ENCODE results near the gene HIF3A.

Gene HIF3A

DNA sequence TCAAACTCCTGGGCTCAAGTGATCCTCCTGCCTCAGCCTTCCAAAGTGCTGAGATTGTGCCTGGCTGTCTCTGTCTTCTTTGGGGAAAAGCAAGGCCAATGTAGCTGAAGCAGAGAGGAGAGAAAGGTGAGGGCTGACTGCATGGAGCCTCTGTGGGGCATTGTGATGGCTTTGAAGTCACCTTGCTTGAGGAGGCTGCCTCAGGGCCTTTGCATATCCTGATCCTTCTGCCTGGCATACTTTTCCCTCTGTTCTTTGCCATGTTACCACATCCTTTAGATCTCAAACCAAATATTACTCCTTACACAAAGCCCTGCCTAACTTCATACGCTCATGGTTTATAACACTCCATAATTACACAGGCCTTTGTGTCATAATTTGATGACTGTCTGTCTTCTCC is 40.6 kb downstream of the HIF3A start:
- no peak for DNase-seq

DNA sequence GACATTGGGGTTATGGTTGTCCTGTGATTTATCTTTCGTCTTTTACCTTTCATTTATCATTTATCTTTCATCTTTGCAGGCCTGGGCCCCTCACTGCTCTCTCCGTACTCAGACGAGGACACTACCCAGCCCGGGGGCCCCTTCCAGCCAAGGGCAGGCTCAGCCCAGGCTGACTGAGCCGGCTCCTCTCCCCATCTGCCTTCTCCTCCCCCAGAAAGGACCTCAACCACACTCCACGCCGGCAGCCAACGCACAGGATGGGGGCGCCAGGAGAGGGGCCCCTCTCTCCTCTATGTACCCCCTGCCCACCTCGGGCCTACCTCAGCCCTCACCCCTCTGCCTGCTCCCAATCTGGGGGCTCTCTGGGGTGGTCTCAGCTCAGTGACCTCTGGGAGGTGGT is 42.6 kb downstream of the HIF3A start:
- no peak for DNase-seq

DNA sequence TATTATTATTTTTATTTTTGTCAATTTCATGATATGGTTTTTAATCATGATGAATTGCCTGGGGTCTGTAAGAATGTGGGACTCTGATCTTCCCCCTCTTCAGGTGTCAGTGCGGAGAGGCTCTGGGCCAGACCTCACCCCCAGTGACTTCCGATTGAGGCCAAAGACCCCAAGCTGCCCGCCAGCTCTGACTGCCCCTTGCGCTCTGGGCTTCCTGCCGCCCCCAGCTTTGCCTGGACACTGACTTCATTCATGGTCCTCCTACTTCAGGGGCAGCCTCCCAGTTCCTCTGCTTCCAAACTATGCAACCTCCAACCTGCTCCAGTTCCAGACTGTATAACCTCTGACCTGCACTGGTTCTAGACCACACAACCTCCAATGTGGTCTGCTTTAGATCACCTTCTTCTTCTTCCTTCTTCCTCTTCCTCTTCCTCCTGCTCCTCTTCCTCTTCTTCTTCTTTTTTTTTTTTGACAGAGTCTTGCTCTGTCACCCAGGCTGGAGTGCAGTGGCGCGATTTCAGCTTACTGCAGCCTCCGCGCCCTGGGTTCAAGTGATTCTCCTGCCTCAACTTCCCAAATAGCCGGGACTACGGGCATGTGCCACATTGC is 43.3 kb downstream of the HIF3A start:
- no peak for DNase-seq

DNA sequence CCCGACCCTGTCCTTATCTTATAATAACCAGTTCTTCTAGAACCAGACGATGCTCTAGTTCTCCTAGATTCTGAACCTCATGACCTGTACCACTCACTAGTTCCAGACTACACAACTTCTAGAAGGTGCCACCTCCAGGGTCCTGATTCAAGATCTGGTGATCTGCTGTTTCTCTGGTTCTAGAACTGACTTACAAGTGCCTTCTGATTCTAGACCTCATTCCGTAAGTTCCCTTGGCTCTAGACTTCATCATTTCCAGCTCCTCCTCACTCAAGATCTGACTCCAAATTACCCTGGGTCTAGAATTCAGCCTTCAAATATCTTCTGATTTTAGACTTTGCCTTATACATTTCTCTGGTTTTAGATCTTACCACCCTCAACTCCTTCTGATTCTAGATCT is 45.1 kb downstream of the HIF3A start:
- DNase-seq: no peak

DNA sequence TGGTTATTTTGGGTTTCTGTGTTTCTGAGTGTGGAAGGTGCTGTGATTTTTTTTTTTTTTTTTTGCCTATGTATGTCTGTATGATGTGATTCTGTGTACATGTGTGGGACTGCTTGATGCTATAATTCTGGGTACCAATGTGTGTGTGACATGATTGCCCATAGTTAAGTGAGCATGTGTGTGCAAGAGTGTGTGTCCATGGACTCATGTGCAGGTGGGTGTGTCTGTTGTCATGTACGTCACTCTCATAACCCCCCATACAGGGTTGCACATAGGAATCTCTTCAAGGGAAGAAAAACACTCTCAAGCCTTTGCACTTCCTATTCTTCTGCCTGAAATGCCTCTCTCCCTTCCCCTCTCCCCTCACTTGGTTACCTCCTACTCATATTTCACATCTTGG is 47.5 kb downstream of the HIF3A start:
- DNase-seq: no peak

DNA sequence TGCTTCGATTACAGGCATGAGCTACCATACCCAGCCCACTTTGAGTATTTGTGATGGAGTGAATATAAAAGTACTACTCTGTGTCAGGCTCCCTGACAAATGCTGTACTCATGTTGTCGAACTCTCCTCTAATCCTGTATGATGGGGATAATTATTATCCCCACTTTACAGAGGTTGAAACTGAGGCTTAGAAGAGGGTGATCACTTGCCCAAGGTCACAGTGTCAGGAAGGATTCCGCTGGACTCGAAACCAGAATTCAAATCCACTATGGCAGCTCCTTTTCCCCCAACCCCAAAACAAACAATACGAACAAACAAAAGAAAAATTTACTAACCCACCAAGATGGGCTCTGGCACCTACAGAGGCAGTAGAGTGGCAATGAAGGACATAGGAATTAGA is 48.3 kb downstream of the HIF3A start:
- DNase-seq: no peak

DNA sequence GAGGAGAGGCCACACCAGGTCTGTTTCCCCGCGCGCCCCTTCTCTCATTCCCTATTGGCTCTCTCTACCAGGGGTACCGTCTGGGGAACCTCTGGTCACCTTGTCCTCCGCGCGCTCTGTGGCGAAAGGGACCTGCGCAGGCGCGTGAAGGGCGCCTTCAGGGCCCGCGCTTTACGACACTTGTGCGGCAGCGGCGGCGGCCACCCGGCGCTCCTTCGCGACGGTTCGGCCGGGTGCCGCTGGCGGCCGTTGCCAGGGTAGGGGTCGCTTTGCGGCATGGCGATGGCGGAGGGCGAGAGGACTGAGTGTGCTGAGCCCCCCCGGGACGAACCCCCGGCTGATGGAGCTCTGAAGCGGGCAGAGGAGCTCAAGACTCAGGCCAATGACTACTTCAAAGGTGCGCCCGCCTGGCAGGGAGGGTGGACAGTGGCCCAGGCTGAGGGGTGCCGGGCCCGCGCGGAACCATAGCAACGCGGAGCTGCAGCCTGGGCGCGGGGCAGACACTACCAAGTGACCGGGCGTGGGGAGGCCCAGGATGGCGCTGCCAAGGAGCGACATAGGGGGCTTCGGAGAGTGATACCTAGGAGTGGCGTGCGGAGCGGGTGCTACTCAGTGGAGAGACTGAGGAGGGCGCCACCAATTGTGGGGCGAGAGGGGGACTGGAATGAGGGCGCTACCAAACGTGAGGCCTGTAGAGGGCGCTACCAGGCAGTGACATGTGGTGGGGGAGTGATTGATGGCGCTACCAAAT is 50.2 kb downstream of the HIF3A start, which contains the start of gene PPP5C:
TSS of gene PPP5C (plus strand) at position 267 of the 751 bp plus-strand sequence. CDS start at position 277, 10 bp downstream.
- peak; percentile 97 for DNase-seq

DNA sequence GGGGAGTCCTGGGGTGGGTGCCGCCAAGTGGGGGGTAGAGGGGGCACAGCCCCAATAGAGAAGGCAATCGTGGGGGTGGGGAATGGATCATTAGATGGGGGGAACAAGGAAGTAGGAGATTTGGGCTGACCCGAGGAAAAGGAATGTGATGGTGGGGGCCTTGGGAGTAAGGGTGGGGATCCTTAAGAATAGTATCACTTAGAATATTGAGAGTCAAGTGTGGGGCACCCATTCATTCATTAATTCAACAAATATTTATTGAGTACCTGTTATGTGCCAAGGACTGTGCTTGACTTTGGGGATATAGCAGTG is 50.7 kb downstream of the HIF3A start:
- DNase-seq: no peak

DNA sequence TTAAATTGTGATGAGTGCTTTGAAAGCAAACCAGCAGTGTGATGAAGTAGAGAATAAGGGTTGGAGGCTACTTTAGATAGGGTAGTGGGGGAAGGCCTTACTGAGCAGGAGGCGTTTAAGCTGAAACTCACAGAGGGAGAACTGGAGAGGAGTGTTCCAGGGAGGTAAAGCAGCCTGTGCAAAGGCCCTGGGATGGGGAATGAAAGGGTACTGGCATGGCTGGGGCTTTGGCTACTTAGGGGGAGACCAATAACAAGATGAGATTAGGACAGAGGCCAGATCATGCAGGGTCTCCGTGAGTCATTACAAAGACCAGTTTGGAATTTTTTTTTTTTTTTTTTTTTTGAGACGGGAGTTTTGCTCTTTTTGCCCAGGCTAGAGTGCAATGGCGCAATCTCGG is 51.1 kb downstream of the HIF3A start:
- no peak for DNase-seq

DNA sequence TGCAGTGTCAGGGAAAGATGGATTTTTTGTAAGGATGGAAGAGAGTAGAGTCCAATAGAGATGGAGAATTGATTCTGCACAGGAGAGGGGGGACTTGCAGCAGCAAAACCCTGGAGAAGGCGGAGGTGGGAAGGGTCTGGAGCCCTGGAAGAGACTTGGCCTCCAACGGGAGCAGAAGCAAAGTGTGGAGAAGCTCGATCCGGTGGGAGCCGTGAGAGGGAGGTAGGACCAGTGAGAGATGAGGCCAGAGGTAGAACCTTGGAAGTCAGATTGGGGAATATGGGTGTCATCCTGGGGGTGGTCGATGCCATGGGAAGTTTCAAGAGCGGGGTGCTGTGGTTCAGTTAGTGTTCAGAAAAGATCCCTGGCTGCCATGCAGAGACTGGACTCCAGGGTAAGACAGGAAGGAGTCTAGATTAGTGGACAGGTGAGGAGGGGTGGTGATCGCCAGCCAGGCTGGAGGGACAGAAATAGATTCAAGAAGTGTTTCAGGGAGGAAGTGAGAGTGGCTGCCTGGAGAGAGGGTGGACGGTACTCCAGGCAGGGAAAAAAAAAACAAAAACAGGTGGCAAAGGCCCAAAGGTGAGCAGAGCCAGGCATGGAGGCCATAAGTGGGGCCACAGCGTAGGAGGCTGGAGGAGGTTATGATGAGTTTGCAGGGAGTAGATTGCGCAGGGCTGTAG is 52.6 kb downstream of the HIF3A start:
- no peak for DNase-seq

DNA sequence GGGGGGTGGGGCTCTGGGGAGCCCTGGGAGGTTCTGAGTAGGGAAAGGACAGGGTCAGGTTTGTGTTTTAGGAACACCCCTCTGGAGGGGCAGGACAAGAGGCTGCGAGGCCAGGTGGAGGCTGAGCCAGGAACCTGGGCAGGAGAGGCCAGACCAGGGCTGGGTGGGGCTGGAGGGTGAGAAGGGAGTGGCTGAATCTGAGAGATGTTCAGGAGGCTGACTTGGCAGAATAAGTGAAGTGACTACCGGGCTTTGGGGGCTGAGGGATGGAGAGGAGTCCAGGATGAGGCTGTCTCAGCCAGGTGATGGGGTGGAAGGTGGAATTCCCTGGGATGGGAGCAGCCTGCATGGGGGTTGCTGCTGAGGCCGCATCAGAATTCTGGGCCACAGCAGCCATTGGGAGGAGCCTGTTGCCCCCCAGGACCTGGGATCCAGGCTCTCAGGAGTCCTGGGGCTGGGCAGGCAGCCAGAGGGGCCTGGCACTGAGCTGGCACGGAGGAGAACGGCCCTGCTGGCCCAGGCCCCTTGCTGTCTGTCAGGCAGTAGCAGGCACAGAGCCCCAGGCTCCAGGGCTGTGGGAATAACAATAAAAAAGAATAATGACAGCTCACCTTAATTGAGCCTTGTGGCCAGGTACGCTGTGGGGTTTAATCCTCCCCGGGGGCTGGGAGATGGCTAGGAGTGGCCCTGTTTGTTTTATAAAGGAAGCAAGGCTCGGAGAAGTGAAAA is 53.4 kb downstream of the HIF3A start:
- DNase-seq: no peak

DNA sequence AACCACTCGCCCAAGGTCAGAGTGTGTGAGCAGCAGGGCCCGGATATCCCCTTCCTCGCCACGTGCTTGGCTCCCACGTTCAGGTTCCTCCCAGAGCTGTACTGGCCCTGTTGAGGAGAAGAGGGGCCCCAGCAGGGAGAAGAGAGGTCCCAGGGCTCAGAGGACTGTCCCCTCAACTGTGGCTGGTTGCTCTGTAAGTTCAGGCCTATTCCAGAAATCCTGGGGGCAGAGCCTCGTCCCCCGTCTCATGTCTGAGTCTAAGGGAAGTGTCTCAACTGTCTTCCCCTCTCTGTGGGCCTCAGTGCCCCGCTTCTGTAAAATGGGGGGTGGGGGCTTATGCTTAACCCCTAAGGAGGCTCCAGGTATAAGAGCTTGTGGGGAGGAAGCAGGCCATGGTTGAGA is 53.9 kb downstream of the HIF3A start:
- DNase-seq: no peak

DNA sequence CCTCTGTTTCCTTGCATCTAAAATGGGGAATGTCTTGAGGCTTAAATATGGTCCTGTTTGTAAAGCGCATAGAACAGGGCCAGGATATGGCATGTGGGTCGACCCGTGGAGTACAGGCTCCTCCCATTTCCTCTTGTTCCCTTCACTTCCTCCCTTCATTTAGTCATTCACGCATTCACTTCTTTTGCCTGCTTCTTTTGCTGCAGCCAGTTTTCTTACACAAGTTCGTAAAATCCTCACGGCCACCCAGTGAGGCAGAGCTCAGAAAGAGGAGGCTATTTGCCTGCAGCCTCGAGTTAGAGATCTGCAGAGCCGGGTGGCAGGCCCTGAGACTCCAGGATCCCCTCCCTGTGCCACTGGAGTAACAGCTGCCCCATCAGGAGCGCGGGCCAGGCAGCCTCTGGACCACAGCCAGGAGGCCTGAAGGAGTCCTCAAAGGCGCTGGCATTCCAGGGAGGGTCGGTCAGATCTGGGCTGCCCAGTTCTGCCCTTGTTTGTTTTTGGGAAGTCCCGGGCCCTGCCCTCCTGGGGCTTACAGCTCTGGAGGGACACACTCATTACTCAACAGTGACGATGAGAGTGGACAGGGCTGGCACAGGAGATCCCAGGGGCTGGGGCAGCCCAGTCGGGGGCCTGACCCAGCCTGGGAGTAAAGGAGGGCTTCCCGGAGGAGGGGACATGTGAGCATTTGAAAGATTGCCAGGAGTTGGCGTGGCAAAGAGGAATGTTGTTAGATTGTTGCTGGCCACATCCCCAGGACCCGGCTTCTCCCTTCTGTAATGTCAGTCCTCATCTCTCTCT is 54.6 kb downstream of the HIF3A start:
- no peak for DNase-seq

DNA sequence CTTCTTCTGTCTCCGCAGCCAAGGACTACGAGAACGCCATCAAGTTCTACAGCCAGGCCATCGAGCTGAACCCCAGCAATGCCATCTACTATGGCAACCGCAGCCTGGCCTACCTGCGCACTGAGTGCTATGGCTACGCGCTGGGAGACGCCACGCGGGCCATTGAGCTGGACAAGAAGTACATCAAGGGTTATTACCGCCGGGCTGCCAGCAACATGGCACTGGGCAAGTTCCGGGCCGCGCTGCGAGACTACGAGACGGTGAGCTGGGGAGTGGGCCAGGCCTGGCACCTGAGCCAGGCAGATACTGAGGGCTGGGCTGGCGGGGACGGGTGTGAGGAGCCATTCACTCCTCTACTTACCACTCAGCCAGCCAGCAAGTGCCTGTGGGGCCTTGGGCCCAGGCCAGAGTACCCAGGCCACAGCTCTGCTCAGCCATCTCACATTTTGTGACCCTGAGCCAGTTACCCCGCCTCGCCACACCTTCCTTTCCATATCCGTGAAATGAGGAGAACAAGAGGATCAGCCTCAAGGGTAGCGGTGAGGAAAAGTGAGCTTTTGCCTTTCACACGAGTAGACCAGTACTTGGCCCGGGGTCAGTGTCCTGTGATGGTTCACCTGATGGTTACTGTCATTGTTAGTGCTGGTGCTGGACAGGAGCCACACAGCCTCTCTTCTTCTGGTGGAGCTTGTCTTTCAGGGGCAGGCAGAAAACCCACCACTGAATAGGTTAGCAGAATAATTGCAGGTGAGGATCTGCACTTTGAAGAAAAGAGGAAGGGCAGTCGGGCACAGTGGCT is 57.1 kb downstream of the HIF3A start:
- no peak for DNase-seq

DNA sequence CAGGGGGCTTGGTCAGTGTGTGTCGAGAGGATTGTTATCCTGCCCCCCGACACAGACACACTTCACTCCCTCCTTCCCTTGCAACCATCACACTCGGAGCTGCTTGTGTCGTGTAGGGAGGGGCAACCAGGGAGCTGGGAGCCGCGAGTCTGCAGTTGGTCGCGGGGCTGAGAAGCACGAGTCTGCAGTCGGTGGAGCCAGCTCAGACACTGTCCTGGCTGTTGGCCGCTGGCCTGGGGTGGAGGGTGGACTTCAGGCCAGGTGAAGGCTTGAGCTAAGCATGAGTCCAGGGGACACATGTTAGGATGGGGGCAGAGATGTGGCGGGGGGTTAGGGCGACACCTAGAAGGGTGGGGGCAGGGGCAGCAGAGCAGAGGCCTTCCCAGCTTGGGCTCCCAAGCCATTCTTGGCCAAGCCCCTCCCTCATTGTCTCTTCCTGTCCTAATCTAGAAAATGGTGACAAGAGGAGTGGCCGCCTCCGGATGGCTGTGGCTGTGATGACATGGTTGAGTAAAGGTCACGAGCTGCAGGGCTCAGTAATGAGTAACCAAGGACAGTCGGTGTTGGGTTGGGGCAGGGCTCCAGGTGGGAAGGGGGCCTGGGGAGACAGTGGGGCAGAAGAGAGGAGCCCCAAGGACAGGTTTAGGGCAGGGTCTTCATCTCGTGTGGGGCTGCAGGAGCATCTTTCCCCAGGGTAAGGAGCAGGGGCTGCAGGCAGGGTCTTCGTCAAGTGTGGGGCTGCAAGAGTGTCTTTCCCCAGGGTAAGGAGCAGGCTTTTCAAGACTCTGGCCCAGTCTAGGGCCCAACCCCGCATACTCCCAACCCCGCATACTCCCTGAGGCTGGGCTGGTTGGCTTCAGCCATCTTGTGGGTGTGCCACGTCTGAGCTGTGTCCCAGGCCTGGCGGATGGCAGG is 58.6 kb downstream of the HIF3A start:
- DNase-seq: no peak

DNA sequence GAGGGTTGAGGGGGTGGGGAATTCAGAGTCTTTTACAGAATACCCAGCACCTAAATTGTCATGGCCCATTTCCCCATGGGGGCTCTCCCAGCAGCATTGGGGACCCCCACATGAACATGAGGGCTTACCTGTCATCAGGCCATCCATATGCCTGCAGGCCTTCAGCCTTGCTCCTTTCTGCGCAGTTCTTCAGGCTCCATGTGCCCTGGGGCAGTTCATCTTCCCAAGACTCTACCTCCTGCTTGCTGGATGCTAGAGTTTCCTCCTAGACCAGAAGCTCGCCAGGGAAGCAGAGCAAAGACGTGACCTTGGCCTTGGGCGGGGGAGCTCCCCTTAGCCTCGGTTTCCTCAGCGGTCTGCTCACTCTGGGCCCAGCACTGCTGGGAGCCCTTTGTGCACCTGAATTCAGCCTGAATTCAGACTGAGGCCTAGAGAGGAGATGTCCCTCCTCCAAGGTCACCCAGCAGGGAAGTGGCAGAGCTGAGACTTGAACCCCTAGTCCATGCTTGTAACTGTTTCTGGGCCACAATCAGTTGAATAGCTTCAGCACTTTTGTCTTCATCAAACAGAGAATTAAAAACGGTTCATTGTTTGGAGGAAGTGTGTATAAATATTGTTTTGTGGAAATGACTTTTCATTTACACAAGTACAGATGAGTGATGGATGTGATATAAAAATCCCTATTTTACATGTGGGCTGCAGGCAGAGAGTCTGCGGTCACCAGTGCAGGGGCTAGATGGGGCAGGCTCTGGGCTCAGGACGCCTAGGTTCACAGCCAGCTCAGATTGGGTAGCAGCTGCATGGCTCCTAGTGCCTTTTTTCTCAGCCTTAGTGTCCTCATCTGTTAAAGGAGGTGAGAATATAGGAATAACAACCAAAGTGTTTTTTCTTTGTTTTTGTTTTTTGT is 59.6 kb downstream of the HIF3A start:
- DNase-seq: no peak

DNA sequence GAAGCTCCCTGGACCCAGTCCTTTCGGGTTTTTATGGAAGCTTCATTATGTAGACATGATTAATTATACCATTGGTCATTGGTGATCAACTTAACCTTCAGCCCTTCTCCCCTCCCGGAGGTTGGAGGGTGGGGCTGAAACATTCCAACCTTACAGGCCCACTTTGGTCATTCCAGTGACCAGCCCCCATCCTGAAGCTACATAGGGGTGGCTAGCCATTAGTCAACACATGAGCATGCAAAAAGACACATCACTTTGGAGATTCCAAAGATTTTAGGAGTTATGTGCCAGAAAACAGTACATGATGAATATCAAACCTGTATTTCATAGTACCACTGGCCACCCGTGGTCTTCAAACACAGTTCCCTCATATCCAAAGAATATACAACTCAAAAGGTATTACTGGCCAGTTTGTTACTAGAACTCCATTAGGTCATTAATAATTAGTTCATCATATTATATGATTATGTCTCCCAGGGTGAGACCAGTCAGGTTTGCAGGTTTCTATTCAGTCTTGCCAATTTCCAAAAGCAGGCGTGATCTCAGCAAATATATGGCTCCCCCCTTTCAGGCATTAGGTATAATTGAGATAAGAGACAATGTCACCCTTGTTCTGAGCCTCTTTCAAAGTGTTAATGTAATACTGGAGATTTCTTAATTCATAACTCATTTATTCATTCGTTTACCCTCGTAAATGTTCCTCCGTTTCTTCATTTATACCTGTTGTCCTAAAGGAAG is 61.2 kb downstream of the HIF3A start:
- DNase-seq: no peak

DNA sequence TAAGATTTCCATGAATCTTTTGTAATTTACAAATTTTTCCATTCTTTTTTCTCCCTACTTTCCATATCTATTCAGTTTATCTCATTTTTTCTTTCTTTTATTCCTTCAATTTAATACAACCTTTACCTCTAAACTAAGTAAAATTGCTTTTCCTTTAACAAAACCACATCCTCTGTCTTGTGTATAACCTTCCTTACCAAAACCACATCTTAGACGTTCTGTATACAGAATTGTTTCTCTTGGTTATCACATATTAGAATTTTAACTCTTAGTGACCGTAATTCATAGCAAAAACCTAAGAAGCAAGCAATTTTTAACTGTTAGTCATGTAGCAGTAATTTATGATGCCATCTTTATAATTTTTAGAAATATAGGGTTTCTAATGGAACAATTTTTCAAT is 65.1 kb downstream of the HIF3A start:
- no peak for DNase-seq

DNA sequence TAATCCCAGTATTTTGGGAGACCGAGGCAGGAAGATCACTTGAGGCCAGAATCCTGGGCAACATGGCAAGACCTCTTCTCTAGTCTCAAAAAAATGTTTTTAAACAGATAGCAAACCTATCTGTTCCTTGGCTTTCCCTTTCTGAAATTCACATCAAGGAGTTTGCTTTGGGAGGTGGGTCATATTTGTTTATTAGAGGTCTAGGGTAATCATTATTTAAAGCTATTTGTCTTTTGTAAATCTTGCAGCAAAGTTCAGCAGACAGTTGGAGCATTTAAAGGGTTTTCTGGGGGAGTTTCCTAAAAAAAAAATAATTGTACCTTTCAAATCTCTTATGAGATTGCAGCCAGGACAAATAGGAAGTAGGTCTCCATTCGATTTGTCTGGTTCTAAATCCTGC is 67.5 kb downstream of the HIF3A start:
- DNase-seq: no peak

All from eye (tissue), 1 donor.